Measurements from ENCODE around the gene HIP1. TPM values are rescaled to one million over a fixed set of nuclear protein-coding genes. Genes with fewer than 3 reads are reported as not detected.

The HIP1 gene
- total RNA-seq, 1 donor from 2014 or later: 12.4 TPM

DNA sequence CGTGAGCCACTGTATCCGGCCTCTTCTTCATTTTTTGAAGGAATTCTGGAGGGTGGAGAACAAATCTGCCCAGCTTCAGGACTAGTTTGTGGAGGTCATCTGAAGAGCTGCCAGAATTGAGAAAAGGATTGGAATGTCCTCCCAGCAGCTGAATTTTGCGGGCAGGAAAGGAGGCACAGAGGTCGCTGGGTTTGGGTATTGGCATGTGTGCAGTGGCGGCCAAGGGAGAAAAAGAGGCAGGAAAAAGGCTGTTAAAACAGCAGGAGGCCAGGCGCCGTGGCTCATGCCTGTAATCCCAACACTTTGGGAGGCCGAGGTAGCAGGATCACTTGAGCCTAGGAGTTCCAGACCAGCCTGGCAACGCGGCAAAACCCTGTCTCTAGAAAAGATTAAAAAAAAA is 80.4 kb downstream of the HIP1 start:
- TF ChIP-seq, protein P1, sequence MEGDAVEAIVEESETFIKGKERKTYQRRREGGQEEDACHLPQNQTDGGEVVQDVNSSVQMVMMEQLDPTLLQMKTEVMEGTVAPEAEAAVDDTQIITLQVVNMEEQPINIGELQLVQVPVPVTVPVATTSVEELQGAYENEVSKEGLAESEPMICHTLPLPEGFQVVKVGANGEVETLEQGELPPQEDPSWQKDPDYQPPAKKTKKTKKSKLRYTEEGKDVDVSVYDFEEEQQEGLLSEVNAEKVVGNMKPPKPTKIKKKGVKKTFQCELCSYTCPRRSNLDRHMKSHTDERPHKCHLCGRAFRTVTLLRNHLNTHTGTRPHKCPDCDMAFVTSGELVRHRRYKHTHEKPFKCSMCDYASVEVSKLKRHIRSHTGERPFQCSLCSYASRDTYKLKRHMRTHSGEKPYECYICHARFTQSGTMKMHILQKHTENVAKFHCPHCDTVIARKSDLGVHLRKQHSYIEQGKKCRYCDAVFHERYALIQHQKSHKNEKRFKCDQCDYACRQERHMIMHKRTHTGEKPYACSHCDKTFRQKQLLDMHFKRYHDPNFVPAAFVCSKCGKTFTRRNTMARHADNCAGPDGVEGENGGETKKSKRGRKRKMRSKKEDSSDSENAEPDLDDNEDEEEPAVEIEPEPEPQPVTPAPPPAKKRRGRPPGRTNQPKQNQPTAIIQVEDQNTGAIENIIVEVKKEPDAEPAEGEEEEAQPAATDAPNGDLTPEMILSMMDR (IDR thresholded peaks at IDR 0.05; ENCODE audit: insufficient read depth, low read length, poor library complexity, severe bottlenecking): no peak

GRCh38 chr7:75657866-75658265 is 80.9 kb downstream of the HIP1 start:
- Histone ChIP-seq H3K27me3 (ENCODE audit: control insufficient read depth, insufficient read depth, low read length) (no peaks in the 10 kb centered on the region), H3K4me3 (ENCODE audit: low read depth, low read length) (no peak overlapping the region), H3K36me3 (ENCODE audit: control insufficient read depth, insufficient read depth, low read length) (no peaks in the 10 kb centered on the region)
- TF ChIP-seq, protein P1 (IDR thresholded peaks at IDR 0.05; ENCODE audit: insufficient read depth, low read length, poor library complexity, severe bottlenecking): no peak
- DNase-seq (ENCODE audit: low read depth): no peak

More for the DNA sequence above, 80.4 kb downstream of the HIP1 start:
- Histone ChIP-seq H3K27me3 (ENCODE audit: control insufficient read depth, insufficient read depth, low read length) (no peaks in the 10 kb centered on the region), H3K4me3 (ENCODE audit: low read depth, low read length) (no peak overlapping the region), H3K36me3 (ENCODE audit: control insufficient read depth, insufficient read depth, low read length) (no peaks in the 10 kb centered on the region)
- no peak for DNase-seq (ENCODE audit: low read depth)

- H3K36me3 ChIP-seq (ENCODE audit: control insufficient read depth, insufficient read depth, low read length): no peaks in the 10 kb centered on the region
- TF ChIP-seq, protein P1 (IDR thresholded peaks at IDR 0.05; ENCODE audit: insufficient read depth, low read length, poor library complexity, severe bottlenecking): no peak
- H3K4me3 ChIP-seq (ENCODE audit: low read depth, low read length): no peak overlapping the region
- DNase-seq (ENCODE audit: low read depth): no peak
- H3K27me3 ChIP-seq (ENCODE audit: control insufficient read depth, insufficient read depth, low read length): no peaks in the 10 kb centered on the region
Measured at GRCh38 chr7:75656740-75657139, 82.0 kb downstream of the HIP1 start.

DNA sequence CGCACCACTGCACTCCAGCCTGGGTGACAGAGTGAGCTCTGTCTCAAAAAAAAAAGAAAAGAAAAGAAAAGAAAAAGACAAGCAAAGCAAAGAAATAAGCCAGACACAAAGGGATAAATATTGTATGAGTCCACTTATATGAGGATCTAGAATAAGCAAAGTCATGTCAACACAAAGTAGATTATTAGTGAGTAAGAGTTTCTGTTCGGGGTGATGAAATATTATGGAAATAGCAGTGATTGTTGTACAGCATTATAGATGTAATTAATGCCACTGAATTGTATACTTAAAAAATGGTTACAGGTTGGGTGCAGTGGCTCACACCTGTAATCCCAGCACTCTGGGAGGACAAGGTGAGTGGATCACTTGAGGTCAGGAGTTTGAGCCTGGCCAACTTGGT is 83.2 kb downstream of the HIP1 start:
- TF ChIP-seq, protein P1 (IDR thresholded peaks at IDR 0.05; ENCODE audit: insufficient read depth, low read length, poor library complexity, severe bottlenecking): no peak
- DNase-seq (ENCODE audit: low read depth): no peak
- H3K4me3 ChIP-seq (ENCODE audit: low read depth, low read length): no peak overlapping the region
- H3K27me3 ChIP-seq (ENCODE audit: control insufficient read depth, insufficient read depth, low read length): no peaks in the 10 kb centered on the region
- no peaks in the 10 kb centered on the region for H3K36me3 ChIP-seq (ENCODE audit: control insufficient read depth, insufficient read depth, low read length)

DNA sequence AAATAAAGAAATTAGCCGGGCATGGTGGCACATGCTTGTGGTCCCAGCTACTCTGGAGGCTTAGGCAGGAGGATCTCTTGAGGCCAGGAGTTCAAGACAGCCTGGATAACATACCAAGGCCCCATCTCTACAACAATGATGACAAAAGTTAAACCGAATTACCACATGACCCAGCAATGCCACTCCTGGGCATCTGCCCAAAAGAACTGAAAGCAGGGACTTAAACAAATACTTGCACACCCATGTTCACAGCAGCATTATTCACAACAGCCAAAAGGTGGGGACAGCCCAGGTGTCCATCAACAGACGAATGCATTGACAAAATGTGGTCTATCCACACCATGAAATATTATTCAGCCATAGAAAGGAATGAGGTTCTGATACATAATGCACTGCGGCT is 83.9 kb downstream of the HIP1 start:
- H3K36me3 ChIP-seq (ENCODE audit: control insufficient read depth, insufficient read depth, low read length): no peaks in the 10 kb centered on the region
- TF ChIP-seq, protein P1 (IDR thresholded peaks at IDR 0.05; ENCODE audit: insufficient read depth, low read length, poor library complexity, severe bottlenecking): no peak
- no peak for DNase-seq (ENCODE audit: low read depth)
- H3K4me3 ChIP-seq (ENCODE audit: low read depth, low read length): no peak overlapping the region
- no peaks in the 10 kb centered on the region for H3K27me3 ChIP-seq (ENCODE audit: control insufficient read depth, insufficient read depth, low read length)

DNA sequence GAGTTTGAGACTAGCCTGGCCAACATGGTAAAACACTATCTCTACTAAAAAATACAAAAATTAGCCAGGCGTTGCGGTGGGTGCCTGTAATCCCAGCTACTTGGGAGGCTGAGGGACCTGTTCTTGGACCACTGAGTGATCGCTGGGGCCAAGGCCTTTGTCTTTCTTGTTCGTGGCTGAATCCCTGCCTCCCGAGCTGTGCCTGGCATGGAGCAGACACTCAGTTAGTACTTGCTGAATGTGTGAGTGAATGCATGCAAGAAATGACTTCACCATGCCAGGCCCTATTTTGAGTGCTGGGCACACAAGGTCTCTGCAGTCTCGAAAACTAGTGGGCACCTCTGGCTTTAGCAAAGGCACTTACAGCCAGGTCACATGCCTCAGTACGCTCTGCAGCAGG is 85.1 kb downstream of the HIP1 start:
- no peaks in the 10 kb centered on the region for H3K36me3 ChIP-seq (ENCODE audit: control insufficient read depth, insufficient read depth, low read length)
- no peak overlapping the region for H3K4me3 ChIP-seq (ENCODE audit: low read depth, low read length)
- TF ChIP-seq, protein P1 (IDR thresholded peaks at IDR 0.05; ENCODE audit: insufficient read depth, low read length, poor library complexity, severe bottlenecking): no peak
- H3K27me3 ChIP-seq (ENCODE audit: control insufficient read depth, insufficient read depth, low read length): no peaks in the 10 kb centered on the region
- DNase-seq (ENCODE audit: low read depth): no peak

Data from kidney epithelial cell (primary cell).